ENCODE results near the gene PIGZ.

PIGZ gene

DNA sequence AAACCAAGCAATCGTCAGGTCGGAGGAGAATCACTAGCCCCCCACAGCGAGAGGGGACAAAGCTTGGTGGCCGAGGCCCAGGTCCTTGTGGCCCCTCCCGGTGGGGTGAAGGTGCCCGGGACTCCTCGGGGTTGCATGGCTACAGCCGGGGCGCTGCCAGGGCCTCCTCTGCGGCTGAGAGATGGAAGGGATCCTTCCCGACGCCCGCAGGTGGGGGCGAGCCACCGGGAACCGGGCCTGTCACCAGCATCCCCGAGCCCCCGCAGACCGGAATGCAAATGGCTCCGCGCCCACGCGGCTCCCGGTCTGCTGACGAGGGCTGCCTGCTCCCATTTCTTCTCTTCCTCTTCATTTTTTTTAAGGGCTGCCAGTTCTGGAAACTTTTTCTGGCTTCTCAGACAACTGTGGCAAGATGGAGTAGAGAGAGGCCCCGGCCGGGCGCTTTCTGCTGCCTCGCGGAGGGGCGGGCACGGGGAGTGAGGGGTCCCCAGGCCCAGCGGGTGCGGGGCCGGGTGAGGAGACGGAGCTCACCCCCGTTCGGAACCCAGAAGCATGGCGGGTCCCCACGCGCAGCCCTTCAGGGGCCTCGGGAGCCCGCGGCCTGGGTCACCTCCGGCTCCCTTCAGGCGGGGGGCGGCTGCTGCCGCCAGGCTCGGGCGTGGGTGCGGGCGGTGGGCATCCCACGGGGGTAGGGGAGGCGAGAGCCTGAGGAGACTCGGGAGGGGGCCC, 33.5 kb upstream of the PIGZ start:
- no peak for DNase-seq

DNA sequence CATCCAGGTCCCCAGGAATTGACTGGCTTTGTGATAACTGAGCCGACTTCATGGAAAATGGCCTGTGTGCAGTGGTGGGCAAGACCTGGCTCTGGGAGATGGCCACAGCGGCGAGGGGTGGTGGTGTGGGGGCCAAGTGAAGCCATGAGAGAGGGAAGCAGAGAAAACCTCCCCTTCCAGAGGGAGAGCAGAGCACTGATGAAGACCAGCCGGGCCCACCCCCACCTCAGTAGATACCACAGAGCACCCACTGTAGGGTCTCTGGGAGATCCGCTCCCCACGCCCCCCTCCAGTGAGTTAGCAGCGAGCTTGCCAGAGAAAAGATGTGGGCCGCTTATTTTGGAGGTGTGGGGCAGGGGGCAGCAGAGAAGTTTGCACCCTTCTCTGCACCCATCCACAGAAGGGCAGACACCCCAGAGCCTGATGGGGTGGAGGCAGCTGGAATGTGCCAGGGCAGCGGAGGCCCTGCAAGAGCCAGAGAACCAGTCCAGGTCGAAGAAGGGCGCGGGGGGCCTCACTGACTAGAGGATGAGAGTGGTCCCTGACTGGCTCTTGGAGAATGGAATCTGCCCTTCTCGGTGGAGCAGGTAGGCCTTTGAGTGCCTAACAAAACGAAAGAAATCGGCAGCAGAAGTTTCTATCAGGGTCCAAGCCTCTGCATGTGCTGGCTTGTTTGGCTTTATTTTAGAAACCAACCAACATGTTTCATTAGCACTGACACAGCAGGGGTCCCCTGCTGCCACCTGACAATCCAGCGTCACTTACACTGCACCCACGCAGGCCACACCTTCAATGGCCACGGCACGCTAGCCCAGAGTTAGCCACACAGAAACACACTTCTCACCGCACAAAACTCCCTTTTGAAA, 32.7 kb upstream of the PIGZ start:
- DNase-seq = no peak

DNA sequence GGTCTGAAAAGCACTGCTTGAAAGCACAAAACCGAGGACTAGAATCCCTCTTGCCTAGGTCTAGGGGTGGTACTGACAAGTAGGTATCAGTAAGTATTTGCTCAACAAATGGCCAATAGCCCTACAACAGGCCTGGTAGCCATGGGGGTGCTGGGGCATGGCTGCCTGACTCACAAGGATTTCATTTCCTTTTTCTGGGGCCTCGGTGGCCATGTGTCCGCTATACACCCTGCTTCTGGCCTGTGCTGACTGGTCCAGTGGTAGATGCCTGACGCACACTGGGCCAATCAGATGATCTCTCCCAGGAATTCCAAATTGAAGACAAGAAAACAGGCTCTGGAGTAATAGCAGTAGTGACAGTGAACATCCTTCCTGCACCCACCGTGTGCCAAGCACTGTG, 31.6 kb upstream of the PIGZ start:
- DNase-seq = no peak

DNA sequence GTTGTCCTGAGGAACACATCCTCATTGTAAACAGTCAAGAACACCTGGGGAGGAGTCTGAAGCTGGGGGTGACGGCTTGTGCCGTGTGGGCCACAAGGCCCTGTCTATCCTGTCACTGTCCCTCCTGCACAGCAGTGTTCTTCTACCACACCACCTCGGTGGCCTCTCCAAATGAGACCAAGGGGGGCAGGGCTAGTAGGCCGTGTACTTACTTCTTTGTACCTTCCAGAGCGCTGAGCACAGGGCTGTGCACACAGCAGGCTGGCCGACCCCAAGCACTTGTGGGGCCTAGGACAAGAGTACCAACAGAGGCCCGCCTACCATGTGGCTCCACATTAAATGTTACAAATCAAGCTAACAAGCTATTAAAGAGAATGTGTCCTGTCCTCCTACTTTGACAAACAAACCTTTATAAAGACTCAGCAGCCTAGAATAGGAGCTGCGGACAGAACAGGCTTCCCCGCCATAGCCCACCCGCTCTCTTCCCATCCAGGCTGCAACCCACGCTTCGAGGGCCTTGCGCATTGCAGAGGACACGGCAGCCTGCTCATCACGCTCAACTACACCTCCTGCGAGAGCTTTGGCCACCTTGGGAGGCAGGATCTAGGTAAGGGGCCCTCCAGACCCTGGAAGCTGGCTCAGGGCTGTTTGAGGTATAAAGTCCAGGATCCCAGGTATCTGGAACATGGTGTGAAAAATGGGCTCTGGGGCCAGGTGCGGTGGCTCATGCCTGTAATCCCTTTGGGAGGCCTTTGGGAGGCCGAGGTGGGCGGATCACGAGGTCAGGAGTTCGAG, 30.5 kb upstream of the PIGZ start:
- DNase-seq = no peak

DNA sequence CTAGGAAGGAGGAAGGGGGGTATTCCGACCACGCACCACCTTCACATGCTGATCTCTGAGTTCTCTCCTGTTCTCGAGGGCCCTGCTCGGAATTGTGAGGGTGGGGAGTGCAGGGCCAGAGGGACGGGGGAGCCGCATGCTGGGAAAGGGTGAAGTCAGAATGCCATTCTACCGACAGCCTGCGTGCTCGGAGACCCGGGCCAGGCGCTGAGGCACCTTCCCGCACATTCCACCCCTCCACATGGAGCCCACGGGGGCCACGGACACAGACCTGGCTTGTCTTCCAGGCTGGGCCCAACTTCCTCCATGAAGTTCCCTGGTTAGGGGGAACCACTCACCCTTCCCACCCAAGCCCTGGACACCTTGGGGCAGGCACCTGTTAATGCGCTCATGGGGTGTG, 28.7 kb upstream of the PIGZ start:
- DNase-seq = no peak

DNA sequence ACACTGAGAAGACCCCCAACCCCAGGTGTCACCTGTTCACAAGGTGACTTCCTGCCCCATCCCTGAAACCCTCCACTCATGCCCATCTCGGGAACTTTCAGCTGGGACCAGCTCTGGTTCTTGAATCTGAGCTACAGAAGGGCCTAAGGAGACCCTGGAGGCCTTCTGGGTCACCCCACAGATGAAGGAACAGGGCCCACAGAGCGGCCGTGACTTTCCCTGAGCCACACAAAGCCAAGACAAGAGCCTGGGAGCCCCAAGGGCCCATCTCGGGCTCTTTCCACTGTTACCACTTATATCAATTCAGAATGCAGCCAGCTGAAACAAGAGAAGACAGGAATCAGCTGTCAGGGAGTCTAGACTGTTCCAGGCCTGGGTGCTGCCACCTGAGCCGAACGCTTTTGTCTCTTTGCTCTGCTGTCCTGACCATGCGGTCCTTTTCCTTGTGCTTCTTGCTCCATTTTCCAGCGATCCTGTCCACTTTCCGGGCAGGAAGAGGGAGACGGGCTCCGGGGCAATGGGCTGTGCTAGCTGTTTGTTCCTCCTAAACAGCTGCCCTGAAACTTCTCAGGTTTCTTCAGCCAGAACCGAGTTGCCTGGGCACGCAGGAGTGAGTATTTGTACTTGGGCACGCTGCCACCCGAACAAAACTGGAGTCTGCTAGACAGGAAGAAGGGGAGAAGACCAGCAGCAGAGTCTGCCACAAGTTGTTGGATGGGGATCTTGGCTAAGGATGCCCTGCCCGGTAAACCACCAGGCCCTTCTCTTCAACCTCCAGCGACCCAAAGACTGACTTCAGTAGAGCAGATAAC, 28.0 kb upstream of the PIGZ start:
- no peak for DNase-seq

DNA sequence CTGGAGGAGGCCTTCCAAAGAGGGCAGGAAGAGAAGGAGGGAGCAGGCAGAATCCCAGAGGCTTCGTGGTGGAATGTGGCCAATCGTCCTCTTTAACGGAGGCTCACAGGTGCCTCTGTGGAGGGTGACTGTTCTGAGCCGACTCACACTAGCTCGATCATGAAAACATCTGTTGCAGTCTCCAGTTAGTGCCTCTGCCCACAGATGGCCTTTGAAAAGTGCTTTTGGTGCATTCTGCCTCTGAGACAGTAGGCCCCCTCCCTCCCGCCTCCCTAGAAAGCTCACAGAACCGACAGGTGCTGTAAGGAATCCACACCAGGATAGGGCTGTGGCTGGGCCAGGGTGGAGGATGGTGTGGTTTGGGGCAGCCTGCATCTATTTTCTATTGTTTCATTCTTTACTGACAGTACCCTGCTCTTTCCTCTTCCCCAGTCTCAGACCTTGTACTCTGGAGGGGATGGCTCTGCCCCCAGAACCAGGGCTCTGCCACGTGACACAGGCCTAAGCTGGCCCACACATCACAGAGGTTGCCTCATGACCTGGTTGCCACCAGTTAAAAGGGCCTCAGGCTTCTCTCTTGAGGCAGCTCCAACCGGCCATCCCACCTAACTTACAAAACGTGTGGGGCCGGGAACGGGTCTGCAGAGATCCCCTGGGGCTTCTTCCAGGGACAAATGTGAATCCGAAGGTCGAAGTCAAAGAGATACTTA, 27.2 kb upstream of the PIGZ start:
- DNase-seq = no peak

DNA sequence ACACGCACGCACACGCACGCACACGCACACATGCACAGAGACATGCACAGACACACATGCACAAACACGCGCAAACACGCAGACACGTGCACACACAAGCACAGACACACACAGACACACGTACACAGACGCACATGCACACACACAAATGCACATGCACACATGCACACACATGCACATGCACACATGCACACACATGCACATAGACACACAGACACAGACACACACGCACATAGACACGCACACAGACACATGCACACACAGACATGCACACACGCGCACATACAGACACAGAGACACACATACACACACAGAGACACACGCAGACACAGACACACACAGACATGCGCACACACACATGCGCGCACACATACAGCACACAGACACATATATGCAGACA, 26.4 kb upstream of the PIGZ start:
- no peak for DNase-seq

DNA sequence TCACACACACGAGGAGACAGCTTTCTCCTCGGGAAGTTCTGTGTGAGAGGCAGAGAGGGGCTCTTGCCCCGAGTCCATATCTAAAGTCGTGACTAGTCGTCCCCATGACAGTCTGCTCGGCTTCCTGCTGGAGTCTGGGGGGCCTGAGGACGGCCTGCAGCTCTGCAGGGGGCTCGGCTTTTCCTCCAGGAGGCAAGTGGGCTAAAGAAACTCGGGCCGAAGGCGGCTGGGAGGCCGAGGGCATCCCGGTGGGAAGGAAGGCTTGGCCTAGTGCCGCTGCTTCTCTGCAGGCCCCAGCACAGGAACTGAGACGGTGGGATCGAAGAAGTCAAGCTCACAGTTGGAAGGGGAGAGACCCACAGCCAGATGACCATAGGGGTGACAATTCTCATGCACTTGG, 25.4 kb upstream of the PIGZ start:
- DNase-seq = no peak

DNA sequence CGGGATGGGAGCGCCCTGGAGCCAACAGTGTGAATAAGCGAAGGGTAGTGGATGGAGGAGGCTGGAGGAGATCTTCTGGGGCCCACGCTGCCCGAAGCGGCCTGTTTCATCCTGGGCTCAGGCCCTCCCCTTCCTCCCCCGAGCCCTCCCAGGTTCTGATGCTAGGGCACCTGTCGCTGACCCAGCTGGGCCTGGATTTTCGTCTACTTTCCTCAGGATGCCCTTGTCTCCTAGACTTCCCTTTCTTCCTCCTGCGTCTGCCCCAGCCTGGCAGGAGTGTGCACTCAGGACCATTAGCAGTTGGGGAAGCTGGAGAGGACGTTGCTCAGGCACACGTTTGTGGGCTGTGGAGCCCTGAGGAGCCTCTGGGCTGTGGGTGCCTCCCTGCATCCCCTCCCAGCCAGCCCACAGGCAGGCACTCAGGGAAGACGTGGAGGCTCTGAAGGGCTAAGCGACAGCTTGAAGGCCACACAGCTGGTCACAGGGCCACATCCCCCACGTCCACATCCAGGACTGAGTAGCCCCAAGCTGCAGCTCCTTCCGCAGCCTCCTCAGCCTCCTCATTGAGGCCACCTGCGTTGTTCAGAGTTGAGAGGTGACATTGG, 23.9 kb upstream of the PIGZ start:
- DNase-seq = no peak

DNA sequence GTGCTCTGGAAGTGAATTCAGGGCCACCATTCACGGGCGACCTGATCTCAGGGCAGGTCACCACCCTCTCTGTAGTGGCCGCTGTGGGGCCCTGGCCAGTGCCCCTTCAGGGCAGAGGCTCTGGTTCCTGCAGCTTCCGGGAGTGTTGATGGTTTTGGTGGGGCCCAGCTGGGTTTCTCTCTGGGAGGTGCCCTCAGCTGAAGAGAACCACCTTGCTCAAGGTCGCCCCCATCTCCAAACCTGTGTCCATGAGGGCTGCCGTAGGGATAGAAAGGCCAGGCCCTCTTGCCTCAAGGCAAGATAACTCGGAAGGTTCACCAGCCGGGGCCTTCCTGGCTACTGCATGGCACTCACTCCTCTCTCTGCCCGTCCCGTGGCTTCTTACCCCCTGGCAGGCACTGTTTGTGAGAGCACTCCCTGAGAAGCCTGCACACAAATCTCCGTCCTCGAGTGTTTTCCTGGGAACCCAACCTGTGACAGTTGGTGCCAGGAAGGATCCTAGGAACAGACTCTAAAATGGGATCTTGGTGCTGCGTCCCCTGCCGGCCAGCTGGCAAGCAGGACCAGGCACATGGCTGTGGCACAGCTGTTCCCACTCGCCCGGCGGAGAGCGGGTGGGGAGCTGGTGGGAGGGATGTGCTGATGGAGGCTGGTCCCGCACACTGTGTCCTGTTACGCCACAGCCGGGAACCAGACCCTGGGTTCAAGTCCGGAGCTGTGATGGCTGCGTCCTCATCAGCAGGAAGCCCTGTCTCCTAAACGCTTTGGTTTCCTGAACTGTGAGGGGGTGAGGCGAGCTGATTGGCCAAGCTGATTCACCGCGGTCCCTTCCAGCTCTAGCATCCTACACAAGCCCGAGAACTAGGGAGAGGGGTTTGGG, 23.2 kb upstream of the PIGZ start:
- no peak for DNase-seq

DNA sequence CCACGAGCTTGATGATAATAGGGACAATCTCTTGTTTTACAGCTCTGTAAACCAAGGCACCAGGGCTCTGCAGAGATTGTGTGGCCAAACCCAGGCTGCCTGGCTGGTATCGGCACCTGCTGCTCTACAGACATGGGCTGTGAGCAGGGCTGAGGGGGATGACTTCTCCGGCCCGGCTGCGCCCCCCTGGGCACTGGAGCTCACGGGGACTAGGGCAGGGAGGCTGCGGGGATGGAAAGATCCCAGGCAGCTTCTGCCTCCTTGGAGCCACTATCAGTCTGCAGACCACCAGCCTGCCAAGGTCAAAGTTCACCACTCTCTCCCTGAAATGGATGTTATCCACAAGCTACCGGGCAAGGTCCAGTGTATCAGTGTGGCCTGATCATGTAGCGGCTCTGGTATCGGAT, 22.0 kb upstream of the PIGZ start:
- no peak for DNase-seq

DNA sequence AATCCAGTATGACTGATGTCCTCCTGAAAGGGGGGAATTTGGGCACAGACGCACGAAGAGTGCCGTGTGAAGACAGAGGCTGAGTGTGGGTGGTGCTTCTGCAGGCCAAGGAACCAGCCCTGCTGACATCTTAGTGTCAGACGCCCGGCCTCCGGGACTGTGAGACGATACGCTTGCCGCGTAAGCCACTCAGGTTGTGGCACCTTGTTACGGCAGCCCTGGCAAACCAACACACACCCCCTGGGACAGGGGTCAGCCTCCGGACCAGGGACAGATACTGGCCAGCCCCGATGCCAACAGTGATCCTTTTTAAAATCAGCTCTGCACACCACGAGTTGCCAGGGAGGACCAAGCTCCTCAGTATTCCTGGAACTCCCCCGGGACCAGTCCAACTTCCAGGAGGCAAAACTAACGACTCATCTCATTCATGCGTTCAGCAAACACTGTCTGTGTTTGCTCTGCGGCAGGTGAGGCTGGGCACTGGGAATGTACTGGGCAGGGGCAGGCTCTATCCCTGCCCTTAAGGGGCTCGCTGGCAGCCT, 21.2 kb upstream of the PIGZ start:
- DNase-seq = no peak

DNA sequence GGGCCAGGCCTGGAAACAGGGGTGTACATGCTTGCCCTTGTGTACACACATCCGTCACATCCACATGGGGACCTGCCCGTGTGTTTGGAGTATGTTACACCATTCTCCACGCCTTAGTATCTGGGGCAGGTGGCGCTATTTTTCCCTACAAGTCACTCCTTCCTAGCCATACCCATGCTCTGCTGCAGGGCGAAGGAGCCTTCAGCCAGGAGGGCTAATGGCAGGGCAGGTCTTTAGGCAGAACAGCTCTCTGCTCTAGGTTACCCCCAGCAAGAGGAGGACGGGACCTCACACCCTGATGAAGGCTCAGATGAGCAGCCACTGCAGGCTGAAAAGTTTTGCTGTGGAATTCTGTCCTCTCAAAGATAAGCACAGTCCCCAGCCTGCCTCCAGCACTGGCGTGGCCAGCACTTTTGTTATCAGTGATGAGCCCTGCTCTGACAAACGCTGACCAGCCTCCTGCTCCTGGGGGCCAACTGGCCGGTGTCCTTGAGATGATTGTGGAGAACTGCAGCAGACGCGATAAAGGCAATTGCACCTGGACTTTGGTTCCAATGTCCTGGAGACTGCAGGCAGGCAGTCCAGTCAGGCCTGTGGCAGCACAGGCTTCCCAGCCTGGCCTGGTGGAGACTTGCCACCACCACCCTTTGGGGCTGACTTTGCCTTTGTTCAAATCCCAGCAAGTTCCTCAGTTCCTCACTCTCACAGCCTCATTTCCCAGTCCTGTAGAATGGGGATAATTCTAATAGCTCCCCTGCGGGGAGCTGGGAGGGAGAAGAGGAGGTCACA, 19.8 kb upstream of the PIGZ start:
- peak; percentile 82 for DNase-seq

DNA sequence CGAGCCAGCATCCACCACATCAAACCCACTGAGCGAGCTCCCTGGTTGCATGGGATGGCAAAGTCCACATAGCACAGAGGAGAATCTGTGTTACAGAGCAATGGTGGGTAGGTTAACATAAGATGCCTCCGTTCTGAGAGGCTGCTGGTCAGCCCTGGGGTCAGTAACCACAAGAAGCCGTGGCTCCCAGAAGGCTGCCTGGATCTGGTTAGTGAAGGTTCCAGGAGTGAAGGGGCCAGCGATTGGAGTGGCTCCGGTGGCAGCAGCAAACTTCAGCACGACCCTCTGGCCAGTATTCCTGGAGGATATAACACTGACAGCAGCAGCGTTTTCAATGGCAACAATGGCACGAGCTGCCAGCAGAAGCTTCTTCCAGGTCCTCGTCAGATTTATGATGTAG, 18.4 kb upstream of the PIGZ start:
- no peak for DNase-seq

DNA sequence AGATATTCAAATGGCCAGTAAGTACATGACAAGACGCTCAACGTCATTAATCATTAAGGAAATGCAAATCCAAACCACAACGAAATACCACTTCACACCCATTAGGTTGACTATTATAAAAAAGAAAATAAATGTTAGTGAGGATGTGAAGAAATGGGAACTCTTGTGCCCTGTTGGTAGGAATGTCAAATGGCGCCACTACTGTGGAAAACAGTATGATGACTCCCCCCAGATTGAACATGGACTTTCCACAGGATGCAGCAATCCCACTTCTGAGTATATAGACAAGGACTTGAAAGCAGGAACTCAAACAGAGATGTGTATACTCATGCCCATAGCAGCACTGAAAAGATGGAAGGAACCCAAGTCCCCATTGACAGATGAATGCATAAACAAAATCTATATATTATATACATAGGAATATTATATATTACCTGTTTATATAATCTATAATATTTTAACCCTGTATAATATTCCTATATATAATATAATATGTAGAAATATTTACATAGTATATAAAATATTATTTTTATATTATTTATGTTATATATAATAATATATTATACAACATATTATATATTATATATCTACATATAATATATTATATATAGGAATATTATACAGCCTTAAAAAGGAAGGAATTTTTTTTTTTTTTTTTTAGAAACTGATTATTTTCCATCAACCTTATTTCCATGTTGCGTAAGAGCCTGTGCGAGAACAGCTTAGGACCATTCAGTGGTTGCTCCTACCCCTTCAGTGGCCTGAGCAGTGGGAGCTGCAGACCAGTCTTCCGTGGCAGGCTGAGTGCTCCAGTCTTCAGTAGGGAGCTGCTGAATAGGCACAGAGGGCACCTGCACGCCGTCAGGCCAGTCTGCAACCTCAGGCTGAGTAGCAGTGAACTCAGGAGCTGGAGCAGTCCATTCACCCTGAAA, 17.6 kb upstream of the PIGZ start:
- no peak for DNase-seq

DNA sequence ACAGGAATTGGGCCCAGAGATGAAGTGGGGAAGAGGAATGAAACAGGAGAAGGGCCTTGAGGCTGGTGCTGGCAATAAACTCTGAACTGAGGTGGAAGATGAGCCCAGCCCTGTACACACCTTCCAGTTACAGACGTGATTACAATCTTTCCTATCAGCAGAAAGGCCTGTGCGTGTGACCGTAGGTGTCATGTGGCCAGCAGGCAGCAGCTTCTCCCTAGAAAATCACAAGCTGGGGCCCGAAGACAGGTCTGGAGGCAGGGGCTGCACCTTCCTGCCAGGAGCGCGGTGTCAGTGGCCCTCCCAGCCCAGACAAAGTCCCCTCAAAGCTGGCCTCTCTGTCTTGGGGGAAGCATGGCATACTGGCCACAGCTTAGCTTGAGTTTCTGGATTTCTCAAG, 16.7 kb upstream of the PIGZ start:
- no peak for DNase-seq

DNA sequence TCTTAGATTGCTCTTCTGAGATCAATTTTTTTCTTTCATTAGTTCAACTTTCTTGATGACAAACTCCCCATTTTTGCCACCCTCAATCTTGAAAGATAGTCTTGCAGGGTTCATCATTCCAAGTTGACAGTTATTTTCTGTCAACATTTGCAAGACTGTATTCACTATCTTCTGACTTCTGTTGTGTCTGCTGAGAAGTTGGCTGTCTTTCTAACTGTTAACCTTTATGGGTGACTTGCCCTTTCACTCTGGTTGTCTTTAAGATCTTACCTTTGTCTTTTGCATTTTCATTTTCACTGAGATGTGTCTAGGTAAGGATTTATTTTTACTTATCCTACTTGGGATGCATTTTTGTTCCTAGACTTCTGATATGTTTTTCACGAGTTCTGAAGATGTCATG, 14.6 kb upstream of the PIGZ start:
- DNase-seq = no peak

Data from OCI-M1 (cell line).